HG03039 (cell line): ENCODE data around the gene SEPTIN2.
"Not testable (repeated sequence)": the region's sequence is repeated elsewhere in the genome, so short reads cannot be mapped to it uniquely, and the experiment has no call there.

ENCODE experiments used
- ATAC-seq: cut with Tn5 transposase; IDR thresholded peaks from one replicate; pipeline ENCODE4 v1.9.1; 2021; ENCODE audit warnings: mild to moderate bottlenecking, moderate library complexity; ENCODE audit not compliant: unreplicated experiment

SEPTIN2 gene

DNA sequence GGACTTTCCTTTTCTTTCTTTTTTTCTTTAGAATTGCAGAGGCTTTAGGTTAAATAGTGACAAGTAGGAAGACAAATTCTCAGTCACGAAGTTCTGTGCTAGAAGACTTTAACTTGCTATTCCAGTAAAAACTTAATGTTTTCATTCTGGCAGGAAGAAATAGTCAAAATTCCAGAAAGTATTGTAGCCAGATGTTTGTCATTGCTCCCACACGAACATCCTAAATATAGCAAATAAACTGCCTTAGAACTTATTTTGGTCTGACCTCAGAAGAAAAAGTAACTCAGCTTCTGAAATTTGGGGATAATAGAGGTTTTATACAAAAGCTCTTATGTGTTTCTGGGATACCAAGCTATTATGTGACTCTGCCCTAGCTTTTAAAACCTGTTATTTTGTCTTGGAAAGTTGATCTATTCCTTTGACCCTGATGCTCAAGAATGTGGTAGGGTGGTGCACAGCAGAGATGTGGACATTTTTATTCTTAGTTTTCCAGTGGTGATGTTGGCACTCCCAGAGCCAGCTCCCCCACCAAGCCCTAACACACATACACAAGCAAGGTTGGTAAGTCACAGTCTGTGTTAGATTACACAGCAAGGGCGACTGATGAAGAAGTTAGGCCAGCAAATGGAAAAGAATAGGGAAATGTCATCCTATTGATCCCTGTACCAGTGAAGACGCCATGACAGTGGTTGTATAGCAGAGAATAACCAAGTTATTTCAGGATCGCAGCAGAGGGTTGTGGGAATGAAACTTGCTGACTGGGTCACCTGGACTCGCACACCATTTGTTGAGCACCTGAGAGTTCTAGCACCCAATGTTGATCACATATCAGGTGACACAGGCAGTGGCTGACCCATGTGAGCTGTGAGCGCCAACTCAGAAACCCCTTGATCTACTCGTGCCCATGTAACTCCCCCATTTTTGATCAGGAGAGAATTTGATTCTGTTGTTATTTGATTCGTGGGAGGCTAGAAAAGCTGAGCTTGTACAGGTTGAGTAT, 64.1 kb downstream of the SEPTIN2 start:
- no peak for ATAC-seq

DNA sequence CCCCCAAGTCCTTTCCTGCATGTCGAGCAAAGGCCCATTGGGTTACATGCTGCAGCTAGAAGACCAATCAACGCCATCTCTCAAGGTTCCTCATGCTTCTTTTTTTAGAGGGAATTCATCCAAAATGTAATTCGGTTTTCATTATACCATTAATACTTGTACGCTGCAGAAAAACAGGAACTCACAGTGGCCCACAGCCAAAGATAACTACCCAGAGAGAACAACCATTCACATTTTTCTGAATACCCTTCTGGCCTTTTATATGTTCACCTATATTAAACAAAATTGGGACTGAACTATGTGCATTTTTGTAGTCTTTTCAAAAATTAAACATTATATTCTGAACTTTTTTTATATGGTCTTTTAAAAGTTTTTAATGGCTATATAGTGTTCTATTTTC, 66.1 kb downstream of the SEPTIN2 start:
- no peak for ATAC-seq

DNA sequence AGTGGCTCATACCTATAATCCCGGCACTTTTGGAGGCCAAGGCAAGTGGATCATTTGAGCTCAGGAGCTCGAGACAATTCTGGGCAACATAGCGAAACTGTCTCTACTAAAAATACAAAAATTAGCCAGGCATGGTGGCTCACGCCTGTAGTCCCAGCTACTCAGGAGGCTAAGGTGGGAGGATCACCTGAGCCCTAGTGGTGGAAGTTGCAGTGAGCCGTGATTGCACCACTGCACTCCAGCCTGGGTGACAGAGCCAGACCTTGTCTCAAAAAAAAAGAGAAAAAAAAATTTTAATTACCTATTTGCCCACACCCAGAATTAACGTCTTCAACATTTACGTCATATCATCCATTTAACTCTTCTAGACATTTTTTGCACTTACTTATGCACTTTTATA, 69.7 kb downstream of the SEPTIN2 start:
- not testable (repeated sequence) for ATAC-seq

DNA sequence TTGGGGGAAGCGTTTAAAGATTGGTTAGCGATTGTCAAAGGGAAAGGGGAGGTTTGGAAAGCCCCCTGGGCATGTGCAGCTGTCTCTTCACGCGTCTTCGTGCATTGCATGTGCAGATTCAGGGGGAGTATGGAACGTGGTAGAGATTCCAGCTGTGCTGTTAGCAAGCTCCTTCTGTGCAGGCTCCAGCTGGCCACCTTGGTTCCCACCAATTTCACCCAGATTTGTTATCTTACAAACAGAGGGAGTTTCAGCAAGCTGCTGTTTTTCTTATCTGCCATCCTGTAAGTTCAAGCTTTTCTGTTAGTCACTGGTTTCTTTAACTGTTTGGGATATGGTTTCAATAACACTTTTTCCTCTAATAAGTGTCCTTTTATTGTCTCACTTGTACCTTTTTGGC, 70.8 kb downstream of the SEPTIN2 start:
- no peak for ATAC-seq

DNA sequence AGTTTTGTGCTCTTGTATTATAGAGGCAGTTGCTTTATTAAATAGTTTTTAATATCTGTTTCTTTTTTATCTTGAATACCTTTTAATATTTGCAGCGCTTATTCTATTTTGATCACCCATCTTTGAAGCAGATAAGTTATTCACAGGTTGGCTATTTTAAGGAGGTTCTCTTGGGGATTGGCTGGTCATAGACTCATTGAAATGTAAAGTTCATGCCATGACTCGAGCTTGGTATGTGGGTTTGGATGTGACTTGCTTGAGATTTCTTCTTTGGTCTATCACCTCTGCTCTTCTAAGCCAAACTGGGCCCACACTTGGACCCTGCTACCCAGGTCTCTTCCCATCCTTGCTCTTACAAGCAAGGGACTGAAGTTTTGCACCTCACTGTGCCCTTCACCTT, 74.0 kb downstream of the SEPTIN2 start:
- no peak for ATAC-seq

DNA sequence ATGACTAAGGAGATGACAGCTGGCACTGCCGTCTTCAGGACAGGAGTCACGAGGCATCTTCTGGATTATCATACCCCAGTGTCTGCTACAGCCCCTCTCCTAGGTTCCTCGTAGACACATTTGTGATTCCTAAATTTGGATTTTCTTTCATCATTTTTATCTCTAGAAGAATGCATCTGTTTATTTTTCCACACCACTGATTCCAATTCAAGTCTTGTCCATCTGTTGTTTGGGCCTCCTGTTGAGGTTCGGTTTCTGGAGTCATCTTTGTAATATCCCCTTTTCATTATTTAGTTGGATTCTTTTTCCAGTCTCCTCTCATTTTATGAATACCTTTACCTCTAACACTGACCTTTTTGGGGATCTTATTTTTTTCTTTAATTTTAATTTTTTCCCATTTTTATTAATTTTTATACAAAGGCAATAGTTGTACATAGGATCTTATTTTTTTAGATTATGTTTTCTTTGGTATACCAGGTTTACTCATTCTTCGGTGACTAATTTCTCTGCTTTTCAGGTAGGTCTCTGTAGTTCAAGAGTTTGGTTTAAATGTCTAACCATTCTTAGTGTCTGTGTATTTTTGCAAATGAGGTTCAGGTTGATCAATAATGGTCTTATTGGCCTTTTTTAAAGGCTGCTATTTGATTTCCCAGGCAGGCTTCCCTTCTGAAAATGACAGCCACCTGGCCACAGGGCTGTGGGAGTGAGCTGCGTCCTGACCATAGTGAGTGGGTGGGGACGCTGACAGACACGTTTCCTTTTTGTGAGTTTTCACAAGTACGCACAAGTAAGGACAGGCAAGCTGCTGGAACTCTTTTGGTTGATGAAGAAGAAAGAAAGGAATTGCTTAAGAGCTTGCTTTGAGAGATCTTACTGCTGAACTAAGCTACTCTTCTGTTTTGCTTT, 74.8 kb downstream of the SEPTIN2 start:
- no peak for ATAC-seq

DNA sequence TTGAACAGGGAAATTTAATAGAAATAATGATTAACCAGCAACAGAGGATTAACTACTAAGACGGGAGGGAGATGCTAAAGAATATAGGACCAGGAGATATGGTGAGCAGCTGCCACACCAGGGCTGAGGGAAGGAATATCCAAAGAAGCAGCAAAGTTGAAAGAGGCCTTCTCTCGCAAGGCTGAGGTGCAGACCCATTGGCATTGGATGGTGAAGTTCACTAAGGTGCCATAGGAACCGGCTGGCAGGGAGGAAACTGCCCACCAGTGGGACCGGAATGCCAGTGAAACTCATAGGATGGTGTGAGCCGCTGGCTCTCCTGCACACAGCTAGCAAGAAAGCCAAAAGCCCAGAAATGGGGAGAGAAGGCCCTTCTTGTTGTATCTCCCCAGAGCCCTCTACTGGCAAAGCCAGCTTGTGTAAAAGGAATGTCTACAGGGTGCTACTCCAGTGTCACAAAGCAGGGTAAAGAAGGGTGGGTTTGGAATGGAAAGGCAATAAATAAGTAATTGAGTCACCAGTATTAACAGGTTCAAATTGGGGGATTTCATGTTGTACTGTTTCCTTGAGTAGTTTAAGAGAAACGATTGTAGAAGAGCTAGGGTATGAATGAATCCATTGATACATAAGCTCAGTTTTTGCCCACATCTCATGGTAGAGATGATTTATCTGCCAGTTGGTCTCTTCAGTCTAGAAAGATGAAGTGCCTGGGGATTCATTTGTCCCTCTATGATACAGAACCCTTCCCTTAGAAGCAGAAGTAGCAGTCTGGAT, 76.4 kb downstream of the SEPTIN2 start:
- no peak for ATAC-seq

DNA sequence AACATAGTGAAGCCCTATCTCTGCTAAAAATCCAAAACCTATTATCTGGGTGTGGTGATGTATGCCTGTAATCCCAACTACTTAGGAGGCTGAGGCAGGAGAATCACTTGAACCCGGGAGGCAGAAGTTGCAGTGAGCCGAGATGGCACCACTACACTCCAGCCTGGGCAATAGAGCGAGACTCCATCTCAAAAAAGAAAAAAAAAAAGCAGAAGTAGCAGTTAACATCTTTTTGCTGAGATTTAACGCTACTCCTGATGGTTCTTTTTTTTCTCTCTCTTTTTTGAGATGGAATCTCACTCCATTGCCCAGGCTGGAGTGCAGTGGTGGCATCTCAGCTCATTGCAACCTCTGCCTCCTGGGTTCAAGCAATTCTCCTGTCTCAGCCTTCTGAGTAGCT, 77.0 kb downstream of the SEPTIN2 start:
- not testable (repeated sequence) for ATAC-seq

DNA sequence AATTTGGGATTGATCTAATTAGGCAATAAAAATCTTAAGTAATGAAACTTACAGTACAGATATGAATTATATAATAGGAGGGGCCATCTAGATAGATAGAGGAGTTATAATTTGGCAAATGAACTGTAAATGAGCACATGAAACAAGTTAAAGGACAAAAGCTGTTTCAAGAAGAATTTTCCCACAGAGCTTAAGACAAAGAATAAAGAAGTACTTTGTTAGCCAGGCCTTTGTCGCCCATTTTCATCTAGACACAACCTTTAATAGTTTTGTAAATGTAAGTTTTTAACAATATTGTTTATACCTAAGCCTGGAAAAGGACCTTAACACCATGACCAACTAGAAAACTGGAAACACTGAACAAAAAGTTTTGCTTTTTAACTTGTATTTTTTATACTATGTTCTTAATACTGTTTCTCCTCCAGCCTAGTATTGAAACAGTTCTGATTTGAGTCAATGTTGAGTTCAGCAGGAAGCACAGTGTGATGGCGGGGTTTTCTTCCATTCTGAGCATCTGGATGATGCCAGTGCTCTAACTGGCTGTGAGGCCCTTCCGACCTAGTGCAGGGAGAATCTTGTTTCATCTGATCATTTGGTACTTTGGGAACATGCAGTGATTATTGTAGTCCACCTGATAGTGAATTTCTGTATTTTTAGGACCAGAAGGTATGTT, 77.9 kb downstream of the SEPTIN2 start:
- ATAC-seq: no peak

DNA sequence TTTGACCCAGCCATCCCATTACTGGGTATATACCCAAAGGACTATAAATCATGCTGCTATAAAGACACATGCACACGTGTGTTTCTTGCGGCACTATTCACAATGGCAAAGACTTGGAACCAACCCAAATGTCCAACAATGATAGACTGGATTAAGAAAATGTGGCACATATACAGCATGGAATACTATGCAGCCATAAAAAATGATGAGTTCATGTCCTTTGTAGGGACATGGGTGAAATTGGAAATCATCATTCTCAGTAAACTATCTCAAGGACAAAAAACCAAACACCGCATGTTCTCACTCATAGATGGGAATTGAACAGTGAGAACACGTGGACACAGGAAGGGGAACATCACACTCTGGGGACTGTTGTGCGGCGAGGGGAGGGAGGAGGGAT, 81.1 kb downstream of the SEPTIN2 start:
- not testable (repeated sequence) for ATAC-seq

DNA sequence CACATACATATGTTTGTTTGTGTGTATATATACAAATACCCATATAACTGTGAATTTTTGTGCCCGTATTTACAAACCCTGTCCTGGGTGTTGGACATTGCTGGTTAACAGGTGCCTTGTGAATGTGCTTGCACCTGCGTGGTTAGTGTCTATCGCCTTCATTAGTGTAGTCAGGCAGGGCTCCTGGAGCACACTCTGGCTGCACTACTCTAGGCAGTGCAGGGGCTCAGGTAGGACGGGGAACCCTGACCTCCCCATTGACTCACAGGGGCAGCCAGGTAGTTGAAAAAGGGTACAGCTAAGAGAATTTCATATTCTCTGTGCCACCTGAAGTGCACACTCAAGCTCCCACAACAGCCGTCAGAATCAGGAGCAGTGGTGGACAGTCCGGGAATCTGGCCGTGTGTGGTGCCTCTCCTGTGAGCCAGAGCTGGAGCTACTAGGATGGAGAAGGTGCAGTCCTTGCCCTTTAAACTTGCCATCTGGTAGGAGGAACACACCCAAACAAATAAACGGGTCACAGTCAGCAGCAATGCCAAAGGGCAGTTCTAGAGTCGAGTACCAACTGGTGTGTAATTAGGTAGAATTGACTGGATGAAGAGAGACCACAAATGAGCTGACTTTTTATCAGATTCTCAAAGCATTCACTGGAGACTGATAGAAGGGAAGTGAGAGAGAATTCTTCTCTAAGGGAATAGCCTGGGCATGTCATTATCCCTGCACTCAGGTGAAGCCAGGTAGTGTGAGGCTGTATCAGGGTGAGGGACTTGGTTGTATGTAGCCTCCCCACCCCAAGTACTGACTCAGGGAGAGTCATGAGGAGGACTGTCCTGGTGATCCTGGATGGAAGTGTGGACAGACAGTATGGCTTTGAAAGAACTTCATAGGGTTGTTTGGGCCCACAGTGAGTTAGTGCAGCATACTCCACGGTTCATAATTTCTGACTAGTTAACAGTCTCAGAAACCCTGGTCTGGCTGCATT, 84.5 kb downstream of the SEPTIN2 start:
- no peak for ATAC-seq
